ENCODE measurements around the gene ACACB.

ACACB gene

DNA sequence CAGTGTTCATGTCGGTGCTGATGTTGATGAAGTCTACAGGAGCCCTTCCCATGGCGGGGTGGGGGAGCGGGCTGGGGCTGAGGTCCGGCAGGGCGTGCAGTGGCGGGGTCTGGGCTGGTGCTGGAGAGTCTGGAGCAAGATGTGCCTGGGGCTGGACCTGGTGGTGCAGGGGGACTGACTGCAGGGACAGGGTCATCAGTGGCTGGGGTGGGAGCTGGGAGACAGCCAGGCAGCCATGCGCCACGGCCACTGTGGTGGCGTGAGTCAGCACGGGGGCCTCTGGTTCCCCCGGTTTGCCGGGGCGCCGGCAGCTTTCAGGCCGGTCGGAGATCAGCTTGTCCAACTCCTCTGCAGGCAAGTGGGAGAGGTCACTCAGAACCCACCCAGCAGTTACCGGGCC lies 165.1 kb downstream of the ACACB start:
- no peak for DNase-seq

- no peak for DNase-seq
These were observed 168.0 kb downstream of the ACACB start for GRCh38 chr12:109284392-109284791.

DNA sequence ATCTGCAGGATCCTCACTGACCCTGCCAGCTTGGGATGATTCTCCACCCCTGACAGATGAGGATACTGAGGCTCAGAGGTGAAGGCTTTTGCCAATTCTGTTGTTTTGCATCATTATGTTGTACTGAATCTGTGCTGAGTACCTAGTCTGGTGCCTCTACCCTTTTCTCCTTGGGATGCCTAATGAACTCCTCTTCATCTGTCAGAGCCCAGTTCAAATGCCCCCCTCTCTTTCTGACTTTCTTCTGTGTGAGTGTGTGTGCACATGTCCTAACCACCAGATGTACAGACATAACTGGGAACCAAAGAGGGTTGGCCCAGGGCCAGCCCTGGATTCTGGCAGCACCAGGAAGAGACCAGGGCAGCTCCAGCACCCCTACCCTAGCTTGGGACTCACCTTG lies 169.9 kb downstream of the ACACB start:
- no peak for DNase-seq

DNA sequence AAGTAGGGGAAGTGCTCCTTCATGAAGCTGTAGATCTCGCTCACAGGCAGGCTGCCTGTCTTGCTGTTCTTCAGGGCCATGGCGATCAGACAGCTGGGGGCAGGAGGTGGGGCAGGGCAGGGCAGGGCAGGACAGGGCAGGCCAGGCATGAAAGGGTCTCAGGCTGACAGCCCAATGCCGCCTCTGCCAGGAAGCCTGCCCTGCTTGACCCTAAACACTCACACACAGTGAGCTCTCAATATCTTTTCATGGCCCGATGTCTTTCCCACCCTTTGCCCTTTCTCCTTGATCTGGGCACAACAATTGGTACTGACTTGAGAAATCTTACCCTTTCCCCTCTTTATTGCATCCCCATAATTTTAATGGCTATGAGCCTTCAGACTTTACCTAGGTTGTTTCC lies 170.3 kb downstream of the ACACB start:
- DNase-seq: no peak

- no peak for DNase-seq
These were observed 170.8 kb downstream of the ACACB start for GRCh38 chr12:109287181-109287580.

GRCh38 chr12:109287811-109288469 lies 171.6 kb downstream of the ACACB start:
- no peak for DNase-seq

- no peak for DNase-seq
These were observed 172.2 kb downstream of the ACACB start for GRCh38 chr12:109288571-109288970.

- DNase-seq: no peak
These were observed 172.6 kb downstream of the ACACB start for GRCh38 chr12:109289004-109289403.

GRCh38 chr12:109289551-109289950 lies 173.2 kb downstream of the ACACB start:
- DNase-seq: no peak

DNA sequence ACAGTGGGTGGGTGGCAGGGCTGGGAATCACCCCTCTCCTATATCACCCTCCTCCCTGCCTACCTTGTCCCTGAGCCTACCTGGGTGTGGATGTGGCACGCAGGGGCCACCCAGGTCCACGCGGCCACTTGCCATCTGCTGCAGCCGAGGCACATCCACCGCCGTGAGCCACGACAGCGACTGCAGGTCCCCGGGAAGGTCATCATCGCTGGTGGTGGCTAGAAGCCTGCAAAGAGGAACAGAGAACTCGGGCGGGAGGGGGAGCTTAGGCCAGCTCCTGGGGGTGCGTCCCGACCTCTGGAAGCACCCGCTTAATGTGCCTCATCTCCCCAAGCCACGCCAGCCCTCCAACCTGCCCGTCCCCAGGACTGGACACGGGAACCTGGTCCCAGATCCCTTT lies 173.7 kb downstream of the ACACB start:
- no peak for DNase-seq

DNA sequence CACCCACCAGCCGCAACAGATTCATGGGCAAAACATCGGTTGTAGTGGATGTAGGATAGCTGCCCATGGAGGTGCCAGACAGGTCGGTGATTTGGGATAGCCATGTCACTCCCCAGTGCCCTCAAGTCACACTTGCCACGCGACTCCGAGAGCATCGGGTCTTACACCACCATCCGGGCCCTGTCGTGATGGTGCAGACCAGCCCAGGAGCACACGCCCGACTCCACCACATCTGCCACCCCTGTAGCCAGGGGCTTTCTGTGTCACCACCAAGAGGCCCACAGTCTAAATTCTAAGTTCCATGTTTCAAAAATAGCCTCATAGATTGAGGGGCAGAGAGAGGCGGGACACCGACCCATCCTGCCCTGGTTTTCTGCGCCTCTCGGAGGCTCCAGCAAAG lies 174.7 kb downstream of the ACACB start:
- no peak for DNase-seq

DNA sequence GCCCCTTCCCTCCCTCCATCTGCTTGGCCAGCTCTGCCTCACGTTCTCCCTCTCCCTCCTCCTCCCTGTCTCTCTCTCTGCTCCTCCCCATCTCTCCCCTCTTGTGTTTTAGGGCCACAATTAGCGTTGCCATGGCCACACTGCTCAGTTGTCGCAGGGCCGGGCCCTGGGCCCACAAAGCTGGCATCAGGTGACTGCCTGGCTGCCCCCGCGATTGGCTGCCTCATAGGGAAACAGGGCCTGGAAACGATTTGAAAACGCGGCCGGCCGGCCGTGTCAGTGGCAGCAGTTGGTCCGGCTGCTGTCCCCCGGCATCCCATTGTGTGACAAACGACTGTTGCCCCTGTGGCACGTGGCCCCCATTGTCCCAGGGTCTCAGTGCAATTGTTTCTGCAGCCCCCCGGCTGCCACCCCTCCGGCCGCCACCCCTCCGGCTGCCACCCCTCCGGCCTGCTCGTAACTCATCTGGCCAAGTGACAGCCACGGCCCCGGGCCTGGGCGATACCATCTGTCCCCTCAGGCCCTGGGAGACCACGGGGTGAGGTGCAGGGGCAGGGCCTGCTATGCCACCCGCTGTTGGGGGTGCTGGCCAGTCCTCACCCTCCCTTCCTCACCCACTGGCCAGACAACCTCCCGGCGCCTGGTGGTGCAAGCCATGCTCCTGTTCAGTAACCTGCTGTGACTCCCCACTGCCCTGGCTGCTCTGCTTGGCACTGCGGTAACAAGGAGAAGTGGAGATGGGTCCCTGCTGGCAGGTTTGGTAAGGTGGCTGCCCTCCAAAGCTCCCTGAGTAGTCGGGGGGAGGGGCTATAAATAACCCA lies 175.3 kb downstream of the ACACB start:
- DNase-seq: peak; percentile 94 to 98

DNA sequence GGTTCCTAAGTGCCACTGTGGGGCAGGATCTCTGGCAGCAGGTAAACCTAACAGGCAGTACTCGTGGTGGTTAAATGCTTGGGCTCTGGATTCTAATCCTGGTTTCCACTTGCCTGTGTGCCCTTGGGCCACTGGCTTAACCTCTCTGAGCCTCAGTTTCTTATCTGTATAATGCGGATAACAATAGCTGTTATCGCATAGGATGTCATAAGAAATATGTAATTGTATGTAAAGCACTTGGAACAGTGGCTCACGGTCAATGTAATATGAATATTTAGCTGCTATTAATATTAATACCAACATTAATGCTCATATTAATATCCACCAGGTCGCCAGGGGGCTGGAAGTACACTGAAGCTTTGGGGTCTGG lies 175.9 kb downstream of the ACACB start:
- DNase-seq: no peak

DNA sequence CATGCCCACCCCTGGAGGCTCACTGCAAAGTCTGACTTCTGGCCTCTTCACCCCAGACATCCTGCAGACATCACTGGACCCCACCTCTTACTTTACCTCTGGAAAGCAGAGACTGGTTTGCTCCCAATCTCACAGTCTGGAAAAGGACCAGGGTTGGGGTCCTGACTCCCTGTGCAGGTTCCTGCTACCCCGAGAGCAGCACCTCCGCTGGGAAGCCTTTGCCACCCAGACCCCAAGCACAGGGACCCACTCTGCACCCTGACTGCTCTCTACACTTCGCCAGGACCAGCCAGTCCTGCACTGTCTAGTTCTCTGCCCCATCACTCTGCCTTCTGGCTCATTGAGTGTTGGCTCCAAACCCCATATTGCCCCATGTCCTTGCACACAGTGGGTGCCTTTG lies 176.7 kb downstream of the ACACB start:
- DNase-seq: no peak

DNA sequence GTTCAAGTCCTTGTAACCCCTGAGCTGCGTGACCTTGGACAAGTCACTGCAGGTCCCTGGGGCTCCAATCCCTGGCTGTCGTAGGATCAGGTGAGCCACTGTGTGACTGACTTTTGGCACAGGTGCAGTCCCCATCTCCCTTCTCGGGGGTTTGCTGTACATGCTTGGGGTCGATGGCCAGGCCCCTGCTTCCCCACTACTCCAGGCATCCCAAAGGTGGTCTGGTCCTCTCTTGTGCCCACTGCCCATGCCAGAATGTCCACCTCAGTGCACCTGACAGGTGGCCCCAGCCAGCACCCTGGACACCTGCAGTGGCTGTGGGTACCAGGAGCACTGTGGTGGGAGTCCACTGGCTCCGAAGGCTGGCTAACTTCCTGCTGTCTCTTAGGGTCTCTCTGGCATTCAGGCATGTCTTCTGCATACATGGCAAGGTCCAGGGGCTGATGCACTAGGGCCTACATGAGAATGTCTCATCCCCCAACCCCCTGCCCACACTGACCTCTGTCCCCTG lies 178.0 kb downstream of the ACACB start:
- no peak for DNase-seq

DNA sequence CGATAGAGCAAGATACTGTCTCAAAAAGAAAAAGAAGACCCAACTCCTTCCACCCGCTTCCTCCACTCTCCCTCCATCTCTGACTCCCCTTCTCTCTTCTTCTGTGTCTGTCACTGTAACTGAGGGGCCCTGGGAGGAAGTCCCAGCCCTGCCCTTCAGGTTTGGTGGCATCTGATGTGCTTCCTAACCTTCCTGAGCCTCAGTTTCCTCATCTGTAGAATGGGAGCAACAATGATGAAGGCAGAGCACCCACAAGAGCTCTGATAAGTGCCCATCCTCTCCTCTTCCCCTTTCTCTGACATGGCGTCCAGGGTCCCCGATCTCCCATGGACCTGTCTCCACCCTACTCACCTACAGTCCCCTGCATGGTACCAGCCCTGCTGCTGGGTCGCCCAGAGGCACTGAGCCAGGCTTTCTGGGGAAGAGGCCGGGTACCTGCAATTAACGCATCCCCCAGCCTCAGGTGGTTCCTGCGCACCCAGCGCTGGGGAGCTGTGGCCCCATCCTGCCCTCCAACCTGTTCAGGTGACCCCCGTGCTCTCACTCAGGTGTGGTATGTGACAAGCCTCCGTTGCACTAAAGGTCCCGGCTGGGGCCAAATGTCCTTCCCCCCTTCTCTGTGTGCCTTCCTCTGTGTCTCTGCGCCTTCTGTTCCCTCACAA lies 179.5 kb downstream of the ACACB start:
- no peak for DNase-seq

DNA sequence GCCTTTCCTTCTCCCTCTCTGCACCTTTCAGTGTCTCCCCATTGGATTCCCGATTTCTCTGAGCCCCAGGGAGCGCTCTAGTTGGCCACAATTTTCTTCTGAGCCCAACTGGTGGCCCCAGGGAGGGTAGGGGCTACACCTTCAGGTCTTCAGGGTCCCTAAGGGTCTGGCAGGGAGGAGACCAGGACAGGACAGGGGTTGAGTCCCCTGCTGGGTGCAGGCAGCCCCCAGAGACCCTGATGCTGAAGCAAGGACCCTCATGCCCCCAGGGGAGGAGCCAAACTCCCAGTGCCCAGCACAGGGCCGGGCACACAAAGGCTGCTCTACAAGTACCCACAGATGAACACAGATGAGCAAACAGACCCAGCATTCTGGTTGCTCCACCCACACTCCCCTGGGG lies 180.0 kb downstream of the ACACB start:
- no peak for DNase-seq

GRCh38 chr12:109299849-109300248 lies 183.5 kb downstream of the ACACB start:
- DNase-seq: no peak

DNA sequence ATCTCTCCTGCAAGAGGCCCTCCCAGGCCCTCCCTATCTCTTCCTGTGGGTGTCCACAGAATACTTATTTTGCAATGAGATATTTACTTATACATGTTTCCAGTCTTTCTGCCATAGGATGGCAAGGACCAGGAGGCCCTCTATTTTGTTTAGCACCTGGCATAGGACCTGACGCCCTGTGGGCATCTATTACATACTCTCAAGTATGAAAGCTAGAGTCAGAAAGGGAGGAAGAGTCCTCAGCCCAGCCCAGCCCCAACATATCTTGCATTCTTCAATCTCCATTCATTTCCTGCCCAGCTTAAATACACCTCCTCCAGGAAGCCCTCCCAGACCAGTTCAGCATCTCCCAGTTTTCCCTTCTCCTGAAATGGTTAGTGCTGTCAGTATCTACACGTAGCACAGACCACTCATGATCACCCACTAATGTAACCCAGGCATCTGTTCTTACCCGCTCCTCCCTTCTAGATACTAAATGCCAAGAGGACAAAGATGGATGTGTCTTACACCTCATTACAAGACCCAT lies 185.3 kb downstream of the ACACB start:
- no peak for DNase-seq

- DNase-seq: no peak
These were observed 186.0 kb downstream of the ACACB start for GRCh38 chr12:109302358-109302757.

- DNase-seq: no peak
These were observed 186.4 kb downstream of the ACACB start for GRCh38 chr12:109302770-109303169.

DNA sequence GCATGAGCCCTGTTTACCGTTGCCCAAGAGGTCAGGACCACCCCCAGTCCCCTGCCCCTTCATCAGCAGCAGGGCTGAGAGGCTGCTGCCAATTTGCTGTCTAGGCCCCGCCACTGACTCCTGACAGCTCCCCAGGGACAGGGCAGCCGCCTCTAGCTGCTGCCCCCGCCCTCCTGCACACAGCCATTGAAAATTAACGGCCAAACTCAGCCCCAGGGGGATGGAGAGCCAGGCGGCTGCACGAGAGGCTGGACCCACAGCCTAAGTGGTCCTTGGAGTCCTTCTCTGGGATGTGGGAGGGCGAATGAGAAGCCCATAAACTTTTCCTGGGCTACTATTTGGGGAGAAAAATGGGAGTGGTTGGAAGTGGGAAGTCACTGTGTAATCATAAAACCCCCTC lies 188.1 kb downstream of the ACACB start:
- DNase-seq: no peak

DNA sequence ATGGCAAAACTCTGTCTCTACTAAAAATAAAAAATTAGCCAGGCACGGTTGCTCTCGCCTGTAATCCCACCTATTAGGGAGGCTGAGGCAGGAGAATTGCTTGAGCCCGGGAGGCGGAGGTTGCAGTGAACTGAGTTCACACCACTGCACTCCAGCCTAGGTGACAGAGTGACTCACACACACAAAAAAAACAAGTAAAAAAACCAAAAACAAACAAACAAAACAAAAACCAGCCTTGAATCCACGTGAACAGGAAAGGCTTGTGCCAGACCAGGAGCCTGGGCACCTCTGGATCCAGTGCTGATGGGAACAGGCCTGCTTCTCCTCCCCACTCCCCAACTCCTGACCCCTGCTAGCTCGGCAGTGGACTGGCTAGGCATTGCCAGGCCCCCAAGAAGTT lies 189.2 kb downstream of the ACACB start:
- DNase-seq: no peak

DNA sequence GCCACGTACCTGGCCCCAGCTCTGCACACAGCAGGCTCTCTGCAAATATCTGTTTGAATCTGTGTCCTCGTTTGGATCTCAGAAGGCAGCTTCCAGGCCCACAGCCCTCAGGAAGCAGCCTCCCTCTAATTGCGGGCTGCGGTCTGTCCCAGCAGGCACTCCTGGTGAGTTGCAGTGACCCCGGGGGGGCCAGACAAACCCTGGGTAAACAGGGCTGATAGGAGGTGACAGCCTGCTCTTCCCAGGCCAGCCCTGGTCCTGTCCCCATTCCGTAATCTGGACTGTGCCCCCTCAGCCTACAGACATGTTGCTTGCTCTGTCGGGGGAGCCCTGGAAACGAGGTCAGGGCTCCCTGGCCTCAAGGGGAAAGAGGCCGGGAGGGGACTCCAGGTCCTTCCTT lies 190.7 kb downstream of the ACACB start:
- DNase-seq: peak in 1 of 2 experiments; percentile 21

Data from NCI-H2081 (cell line).